COLO668 (cell line): ENCODE data around the gene ANKRD26.

ENCODE experiments used
- DNase-seq: peaks from one replicate; lab custom pipeline; 2025; ENCODE audit not compliant: unreplicated experiment; lab: John Stamatoyannopoulos, UW

ANKRD26 gene

DNA sequence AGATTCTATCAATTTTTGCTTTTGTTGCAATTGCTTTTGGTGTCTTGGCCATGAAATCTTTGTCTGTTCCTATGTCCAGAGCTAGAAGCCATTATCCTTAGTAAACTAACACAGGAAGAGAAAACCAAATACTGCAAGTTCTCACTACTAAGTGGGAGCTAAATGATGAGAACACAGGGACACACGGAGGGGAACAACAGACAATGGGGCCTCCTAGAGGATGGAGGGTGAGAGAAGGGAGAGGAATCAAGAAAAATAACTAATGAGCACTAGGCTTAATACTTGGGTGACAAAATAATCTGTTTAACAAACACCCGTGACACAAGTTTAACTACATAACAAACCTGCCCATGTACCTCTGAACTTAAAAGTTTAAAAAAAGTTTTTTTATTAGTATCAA is 78.2 kb downstream of the ANKRD26 start:
- no peak for DNase-seq

DNA sequence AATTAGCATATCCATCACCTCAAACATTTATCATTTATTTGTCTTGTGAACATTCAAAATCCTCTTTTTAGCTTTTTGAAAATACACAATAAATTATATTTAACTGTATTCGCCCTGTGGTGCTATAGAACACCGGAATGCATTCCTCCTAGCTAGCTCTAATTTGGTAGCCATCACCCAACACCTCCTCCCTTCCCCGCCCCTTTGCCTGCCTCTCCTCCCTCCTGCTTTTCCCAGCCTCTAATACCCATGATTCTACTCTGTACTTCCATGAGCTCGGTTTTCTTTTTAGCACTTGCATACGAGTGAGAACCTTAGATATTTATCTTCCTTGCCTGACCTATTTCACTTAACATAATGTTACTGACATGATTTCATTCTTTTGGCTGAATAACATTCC is 80.1 kb downstream of the ANKRD26 start:
- no peak for DNase-seq

DNA sequence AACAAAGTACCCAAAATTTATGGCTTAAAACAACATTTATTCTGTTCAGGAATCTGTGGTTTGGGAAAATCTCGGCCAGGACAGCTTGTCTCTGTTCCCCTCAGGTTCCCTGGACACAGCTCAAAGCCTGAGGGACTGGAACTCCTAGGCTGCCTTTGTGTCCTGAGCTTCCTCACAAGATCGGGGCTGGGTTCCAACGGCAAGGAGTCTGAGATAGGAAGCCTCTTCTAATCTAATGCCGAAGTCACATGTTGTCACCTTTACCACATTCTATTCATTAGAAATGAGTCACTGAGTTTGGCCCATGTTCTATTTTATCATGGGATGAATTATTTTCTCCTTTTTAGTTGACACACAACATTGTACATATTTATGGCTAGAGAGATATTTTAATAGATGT is 80.5 kb downstream of the ANKRD26 start:
- DNase-seq: no peak

DNA sequence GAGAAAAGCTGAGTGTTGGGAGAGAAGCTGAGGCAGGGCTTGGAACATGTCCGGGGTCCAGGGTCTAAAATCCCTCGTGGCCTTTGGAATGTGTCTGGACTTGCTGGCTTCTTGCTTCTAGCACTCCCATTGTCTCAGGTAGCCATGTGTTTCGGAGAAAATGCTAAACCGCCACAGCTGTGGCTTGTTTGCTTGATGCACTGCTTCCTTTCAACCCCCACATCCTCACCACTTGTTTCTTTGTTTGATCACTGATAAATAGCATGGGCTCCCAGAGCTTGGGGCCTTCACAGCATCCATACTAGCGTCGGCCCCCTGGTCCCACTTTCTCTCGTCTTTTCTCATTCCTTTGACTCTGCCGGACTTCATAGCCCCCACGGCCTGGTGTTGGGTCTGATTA is 102.7 kb downstream of the ANKRD26 start:
- no peak for DNase-seq

DNA sequence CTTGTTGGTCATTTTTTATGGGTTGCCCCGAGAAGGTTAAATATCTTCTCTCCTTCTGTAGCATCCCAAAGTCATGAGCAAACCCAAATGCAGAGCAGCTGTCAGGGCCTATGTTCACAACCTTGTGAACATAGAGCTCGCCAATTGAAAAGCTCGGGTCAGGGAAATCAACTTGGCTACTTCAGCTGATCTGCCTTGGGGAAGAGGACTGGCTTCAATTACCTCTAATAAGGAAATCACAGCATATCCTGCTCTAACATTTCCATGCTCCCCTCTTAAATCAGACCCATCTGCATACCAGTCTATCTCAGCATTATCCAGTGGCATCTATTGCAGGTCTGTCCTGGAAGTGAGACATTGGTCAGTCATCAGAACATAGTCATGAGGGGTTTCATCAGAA is 105.6 kb downstream of the ANKRD26 start:
- DNase-seq: no peak

DNA sequence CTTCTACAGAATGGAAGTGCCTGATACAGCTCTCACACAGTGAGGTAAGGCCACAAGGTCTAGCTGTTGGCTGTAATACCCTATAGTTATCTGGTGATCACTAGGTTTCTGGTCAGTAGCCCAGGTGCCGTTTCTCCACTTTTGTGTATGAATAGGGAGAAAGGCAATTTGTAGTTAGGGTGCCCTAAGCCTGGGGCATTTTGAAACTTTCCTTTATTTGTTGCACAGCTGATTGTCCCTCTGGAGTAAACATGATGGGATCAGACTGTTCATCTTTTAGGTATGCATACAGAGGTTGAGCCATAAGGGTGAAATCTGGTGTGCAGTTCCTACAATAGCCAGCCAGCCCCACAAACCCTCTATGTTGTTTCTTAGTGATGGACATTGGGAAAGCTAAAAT is 112.4 kb downstream of the ANKRD26 start:
- DNase-seq: no peak

DNA sequence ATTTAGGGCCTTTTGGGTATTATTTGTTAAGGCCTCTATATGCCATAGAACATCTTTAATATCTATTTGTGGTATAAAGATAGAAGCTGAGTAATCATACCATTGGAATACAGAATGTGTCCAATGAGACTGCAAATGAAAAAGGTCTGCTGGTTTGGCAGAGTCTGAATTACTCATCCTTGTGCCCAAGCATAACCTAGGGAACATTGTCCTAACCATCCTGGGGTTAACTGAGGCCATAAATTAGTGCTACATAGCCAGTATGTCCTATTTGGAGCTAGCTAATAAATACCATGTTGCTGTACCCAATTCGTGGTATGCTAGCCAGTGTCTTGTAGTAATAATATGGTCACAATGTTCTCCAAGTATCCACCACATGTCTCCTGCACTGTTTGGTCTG is 117.1 kb downstream of the ANKRD26 start:
- no peak for DNase-seq

DNA sequence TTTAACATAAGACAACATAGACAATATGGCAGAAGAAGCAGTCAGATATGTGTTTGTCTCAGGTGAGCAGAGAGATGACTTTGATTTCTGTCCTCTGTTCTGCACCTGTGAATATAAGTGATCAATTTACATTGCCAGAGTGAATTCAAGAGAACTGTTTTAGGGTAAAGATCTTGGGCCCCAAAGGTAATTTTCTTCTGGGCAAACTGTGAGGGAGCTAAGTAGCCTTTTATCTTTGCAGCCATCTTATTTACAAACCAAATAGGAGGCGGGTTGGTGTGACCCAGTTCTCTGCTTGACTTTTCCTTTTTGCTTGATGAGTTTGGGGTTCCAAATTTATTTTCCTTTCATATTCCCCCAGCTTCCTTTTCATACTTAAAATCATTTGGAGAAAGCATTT is 118.2 kb downstream of the ANKRD26 start:
- no peak for DNase-seq

DNA sequence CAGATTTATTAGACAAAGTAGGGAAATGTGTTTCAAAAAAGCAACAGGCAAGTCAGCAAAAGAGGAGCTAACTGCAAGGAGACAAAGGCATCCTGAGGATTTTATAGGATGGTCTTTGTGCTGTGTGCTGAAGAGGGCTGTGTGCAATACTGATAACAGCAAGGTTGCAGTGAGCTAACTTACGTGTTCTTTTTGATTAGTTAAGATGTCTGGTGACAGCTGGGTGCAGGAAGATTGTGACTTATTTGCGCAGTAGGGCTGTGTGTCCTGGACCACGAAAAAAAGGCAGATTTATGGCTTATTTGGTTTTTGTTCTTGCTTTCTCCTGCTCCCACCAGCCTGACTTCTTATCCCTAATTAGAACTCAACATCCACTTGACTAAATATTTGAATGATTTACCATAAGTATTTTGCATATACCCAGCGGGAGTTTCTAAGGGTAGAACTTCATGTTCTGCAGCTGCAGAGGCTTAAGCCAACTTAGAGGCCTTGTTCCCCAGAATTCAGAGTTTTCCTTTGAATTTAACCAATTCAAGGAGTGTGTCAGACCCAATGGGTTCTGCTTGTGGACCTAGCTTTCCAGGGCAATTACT is 119.0 kb downstream of the ANKRD26 start:
- DNase-seq: no peak

DNA sequence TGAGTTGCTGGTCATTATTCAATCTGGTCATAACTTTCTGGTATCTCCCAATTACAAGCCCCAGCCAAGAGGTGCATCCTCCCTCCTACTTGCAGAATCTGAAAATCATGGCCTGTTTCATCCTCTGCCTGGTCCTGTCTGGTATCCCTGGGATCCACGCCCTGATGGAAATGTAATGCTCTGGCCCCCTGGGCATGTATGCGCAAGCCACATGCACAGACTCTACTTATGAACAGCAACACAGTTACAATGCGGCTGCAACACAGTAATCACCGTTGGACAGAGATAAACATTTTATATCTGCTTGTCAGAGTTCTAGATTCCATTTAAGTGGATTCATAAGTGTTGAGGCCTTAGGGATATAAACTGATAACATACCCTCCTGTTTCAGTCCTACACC is 121.8 kb downstream of the ANKRD26 start:
- no peak for DNase-seq

DNA sequence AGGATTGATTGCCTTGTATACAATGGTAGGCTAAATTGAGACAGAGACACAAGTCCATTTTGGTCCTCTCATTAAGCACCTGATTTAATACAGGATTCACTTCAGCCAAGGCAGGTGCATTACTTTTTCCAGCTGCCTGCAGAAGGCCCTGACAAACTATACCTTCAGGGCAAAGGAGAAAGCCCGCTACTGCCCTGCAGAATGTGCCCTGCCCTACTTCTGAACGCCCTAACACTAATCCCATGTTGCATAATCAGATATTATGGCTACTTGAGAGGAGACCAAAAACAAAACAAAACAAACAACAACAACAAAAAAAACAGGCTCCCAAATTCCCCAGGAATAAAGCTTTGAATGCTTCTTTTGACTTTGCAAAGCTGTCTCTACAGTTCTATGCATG is 122.7 kb downstream of the ANKRD26 start:
- DNase-seq: no peak

DNA sequence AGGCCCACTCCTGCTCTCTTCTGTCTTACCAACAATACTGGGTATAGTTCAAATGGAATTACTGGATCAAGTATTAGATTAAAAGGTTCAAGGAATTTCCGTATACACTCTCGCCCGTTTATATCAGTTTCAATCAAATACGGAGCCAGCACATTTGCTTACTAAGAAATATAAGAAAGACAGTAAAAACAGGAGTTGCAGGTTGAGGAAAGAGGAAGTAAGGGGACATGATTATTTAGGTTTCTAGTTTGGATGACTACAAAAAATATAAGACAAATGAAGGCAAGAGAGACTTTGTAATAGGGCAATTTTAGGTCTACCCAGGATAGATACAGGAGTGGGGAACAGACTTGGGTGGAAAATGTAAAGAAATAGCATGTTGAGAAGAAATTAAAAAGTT is 129.6 kb downstream of the ANKRD26 start:
- no peak for DNase-seq

DNA sequence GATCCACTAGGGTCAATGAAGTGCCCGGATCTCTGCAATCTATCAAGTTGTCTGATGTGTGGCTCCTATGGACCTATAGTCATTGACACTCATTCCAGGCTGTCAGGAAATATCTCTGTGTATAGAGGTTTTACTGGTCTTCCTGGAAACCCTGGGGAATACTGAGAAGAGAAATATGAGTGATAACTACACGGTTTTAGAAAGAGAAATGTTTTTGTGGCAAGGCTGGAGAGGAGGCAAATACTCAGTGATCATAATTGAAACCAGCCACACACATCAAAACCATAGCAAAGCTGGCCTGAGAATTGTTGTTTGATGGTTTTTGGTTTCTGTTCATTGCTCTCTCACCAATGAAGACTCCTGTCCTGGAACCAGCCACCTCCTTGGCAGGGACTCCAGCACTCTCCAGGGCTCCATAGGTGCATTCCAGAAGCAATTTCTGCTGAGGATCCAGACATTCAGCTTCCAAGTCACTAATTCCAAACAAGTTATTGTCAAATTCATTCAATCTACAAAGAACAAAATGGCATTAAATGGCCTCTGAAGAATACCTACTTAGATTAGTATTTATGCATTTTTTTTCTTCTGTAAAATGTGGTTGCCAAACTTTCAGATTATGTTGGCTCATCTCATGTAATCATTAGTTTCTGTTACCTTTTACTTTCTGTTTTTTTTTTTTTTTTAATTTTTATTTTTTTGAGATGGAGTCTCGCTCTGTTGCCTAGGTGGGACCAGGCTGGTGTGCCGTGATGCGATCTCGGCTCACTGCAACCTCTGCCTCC is 131.0 kb downstream of the ANKRD26 start:
- no peak for DNase-seq

DNA sequence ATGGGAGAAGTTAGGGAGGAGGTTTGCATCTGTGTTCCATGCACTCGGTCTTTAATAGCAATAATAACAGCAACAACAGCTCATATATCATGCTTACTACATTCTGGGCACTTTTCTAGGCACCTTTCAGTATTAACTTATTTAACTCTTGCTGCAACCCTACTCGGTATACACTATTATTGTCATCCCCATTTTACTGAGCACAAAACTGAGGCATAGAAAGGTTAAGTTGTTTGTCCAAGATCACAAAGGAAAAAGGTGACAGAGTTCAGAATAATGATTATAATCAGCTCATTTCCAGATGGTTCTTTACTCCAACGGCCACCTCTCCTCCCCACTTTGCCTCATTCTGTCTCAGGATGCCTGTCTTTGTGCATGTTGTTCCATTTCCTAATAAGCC is 137.5 kb downstream of the ANKRD26 start:
- no peak for DNase-seq

DNA sequence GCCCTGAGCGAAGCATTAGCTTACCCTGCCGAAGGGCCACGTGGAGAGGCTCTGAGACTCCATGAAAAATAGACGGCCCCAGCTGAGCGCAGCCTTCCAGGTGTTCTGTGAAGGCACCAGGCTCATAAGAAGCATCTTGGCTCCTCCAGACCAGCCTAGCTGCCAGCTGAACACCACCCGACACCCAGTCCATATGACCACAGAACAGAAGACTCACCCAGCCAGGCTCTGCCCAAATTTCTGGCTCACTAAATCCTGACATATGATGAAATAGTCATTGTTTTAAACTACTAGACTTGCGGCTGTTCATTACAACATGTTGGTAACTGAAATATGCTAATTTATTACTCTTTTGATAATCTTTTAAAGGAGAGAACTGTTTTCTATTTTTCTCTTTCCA is 140.0 kb downstream of the ANKRD26 start:
- no peak for DNase-seq

DNA sequence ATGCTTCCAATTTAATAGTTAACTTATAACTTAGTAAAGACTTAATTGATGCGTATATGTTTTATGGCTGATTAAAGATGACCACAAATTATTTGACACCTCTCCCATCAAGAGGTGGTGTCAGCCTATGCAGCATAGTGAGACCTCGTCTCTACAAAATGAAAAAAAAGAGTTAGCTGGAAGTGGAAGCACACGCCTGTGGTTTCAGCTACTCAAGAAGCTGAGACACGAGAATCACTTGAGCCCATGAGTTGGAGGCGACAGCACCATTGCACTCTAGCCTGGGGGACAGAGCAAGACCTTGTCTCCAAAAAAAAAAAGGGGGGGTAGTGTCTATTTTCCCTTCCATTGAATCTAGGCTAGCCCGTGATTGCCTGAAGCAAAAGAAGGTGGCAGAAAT is 140.5 kb downstream of the ANKRD26 start:
- DNase-seq: no peak
